ENCODE data around the gene CFAP46.

- TF ChIP-seq CTCF (IDR thresholded peaks at IDR 0.05; ENCODE audit: poor library complexity) (no peak), EZH2 (IDR thresholded peaks at IDR 0.05; ENCODE audit: borderline replicate concordance) (no peak)
Observed at GRCh38 chr10:132851451-132851850, 90.9 kb downstream of the CFAP46 start.

All from hepatocyte (in vitro differentiated cells).